ENCODE data around the gene RASAL3.

GRCh38 chr19:15456871-15457700 lies 7.3 kb downstream of the RASAL3 start:
- TF ChIP-seq ZNF8 (CRISPR knock-in tag; IDR thresholded peaks at IDR 0.05) (no peak), PPARA (CRISPR knock-in tag; IDR thresholded peaks at IDR 0.05; ENCODE audit: borderline replicate concordance) (no peak), CREB5 (CRISPR knock-in tag; IDR thresholded peaks at IDR 0.05; ENCODE audit: low read depth) (no peak), ARNTL (CRISPR knock-in tag; IDR thresholded peaks at IDR 0.05; ENCODE audit: borderline replicate concordance, low read depth) (no peak), TCF4 (CRISPR knock-in tag; IDR thresholded peaks at IDR 0.05; ENCODE audit: borderline replicate concordance) (no peak), ZFP30 (CRISPR knock-in tag; IDR thresholded peaks at IDR 0.05) (no peak), ZNF70 (CRISPR knock-in tag; IDR thresholded peaks at IDR 0.05) (no peak), RARB (CRISPR knock-in tag; IDR thresholded peaks at IDR 0.05) (no peak), ZC3H10 (CRISPR knock-in tag; IDR thresholded peaks at IDR 0.05) (no peak), TSHZ2 (CRISPR knock-in tag; IDR thresholded peaks at IDR 0.05) (no peak), BACH2 (CRISPR knock-in tag; IDR thresholded peaks at IDR 0.05; ENCODE audit: borderline replicate concordance) (no peak), TOX (CRISPR knock-in tag; IDR thresholded peaks at IDR 0.05; ENCODE audit: borderline replicate concordance) (no peak), ZNF565 (CRISPR knock-in tag; conservative IDR thresholded peaks at IDR 0.05; ENCODE audit: low read depth) (no peak)
